ENCODE measurements around the gene LUZP2. TPM values are rescaled to one million over a fixed set of nuclear protein-coding genes. Genes with fewer than 3 reads are reported as not detected.

Gene LUZP2
- total RNA-seq, 1 donor from 2014 or later, result 0.03 TPM

GRCh38 chr11:24805671-24806070 lies 308.8 kb downstream of the LUZP2 start:
- DNase-seq (ENCODE audit: low read depth), result no peak

- no peak for DNase-seq (ENCODE audit: low read depth)
Measured at GRCh38 chr11:24808173-24808572, 311.3 kb downstream of the LUZP2 start.

- no peak for DNase-seq (ENCODE audit: low read depth)
Measured at GRCh38 chr11:24819006-24819405, 322.2 kb downstream of the LUZP2 start.

GRCh38 chr11:24819863-24820434 lies 323.1 kb downstream of the LUZP2 start:
- no peak for DNase-seq (ENCODE audit: low read depth)

- DNase-seq (ENCODE audit: low read depth), result no peak
Measured at GRCh38 chr11:24820541-24820940, 323.7 kb downstream of the LUZP2 start.

GRCh38 chr11:24828938-24829605 lies 332.2 kb downstream of the LUZP2 start:
- no peak for DNase-seq (ENCODE audit: low read depth)

- no peak for DNase-seq (ENCODE audit: low read depth)
Measured at GRCh38 chr11:24833573-24833972, 336.7 kb downstream of the LUZP2 start.

- DNase-seq (ENCODE audit: low read depth), result no peak
Measured at GRCh38 chr11:24837112-24837511, 340.3 kb downstream of the LUZP2 start.

- no peak for DNase-seq (ENCODE audit: low read depth)
Measured at GRCh38 chr11:24842308-24842707, 345.5 kb downstream of the LUZP2 start.

GRCh38 chr11:24844406-24844805 lies 347.6 kb downstream of the LUZP2 start:
- DNase-seq (ENCODE audit: low read depth), result no peak

GRCh38 chr11:24848857-24849256 lies 352.0 kb downstream of the LUZP2 start:
- no peak for DNase-seq (ENCODE audit: low read depth)

- DNase-seq (ENCODE audit: low read depth), result no peak
Measured at GRCh38 chr11:24855951-24856350, 359.1 kb downstream of the LUZP2 start.

- DNase-seq (ENCODE audit: low read depth), result no peak
Measured at GRCh38 chr11:24859801-24860300, 363.0 kb downstream of the LUZP2 start.

- DNase-seq (ENCODE audit: low read depth), result no peak
Measured at GRCh38 chr11:24861440-24861839, 364.6 kb downstream of the LUZP2 start.

GRCh38 chr11:24866743-24867142 lies 369.9 kb downstream of the LUZP2 start:
- no peak for DNase-seq (ENCODE audit: low read depth)

GRCh38 chr11:24870048-24870447 lies 373.2 kb downstream of the LUZP2 start:
- no peak for DNase-seq (ENCODE audit: low read depth)

GRCh38 chr11:24872186-24872585 lies 375.3 kb downstream of the LUZP2 start:
- no peak for DNase-seq (ENCODE audit: low read depth)

GRCh38 chr11:24872651-24873311 lies 375.9 kb downstream of the LUZP2 start:
- DNase-seq (ENCODE audit: low read depth), result no peak

- no peak for DNase-seq (ENCODE audit: low read depth)
Measured at GRCh38 chr11:24880962-24881361, 384.1 kb downstream of the LUZP2 start.

GRCh38 chr11:24885580-24886173 lies 388.8 kb downstream of the LUZP2 start:
- DNase-seq (ENCODE audit: low read depth), result no peak

- DNase-seq (ENCODE audit: low read depth), result no peak
Measured at GRCh38 chr11:24886880-24887619, 390.2 kb downstream of the LUZP2 start.
